ENCODE data around the gene JAGN1.

DNA sequence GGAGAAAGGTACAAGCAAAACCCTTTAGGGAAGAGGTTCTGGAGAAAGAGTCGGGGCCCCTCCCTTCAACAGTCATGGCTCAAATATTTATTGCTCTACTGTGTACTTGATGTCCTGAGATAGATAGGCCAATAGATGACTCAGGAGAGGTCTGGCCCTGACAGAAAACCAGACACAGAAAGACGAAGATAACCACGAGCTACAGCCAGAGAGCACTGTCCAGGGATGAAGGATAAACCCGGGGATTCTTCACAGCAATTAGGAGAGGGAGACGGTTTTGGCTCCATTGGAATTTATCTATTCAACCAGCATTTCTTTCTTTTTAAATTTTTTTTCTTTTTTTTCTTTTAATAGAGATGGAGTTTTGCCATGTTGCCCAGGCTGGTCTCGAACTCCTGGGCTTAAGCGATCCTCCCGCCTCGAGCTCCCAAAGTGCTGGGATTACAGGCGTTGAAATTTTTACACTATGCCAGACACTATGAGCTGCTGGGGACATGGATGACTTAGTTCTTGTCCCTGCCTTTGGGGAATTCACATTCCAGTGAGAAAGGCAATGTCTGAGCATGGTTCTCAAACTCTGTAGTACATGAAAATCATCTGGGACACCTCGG lies 5.8 kb upstream of the JAGN1 start:
- TF ChIP-seq, protein P1, sequence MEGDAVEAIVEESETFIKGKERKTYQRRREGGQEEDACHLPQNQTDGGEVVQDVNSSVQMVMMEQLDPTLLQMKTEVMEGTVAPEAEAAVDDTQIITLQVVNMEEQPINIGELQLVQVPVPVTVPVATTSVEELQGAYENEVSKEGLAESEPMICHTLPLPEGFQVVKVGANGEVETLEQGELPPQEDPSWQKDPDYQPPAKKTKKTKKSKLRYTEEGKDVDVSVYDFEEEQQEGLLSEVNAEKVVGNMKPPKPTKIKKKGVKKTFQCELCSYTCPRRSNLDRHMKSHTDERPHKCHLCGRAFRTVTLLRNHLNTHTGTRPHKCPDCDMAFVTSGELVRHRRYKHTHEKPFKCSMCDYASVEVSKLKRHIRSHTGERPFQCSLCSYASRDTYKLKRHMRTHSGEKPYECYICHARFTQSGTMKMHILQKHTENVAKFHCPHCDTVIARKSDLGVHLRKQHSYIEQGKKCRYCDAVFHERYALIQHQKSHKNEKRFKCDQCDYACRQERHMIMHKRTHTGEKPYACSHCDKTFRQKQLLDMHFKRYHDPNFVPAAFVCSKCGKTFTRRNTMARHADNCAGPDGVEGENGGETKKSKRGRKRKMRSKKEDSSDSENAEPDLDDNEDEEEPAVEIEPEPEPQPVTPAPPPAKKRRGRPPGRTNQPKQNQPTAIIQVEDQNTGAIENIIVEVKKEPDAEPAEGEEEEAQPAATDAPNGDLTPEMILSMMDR (conservative IDR thresholded peaks at IDR 0.05; ENCODE audit: low read depth, low read length), result no peak
- no peak for TF ChIP-seq EZH2phosphoT487 (IDR thresholded peaks at IDR 0.05; ENCODE audit: borderline replicate concordance, low read length)
- no peak for TF ChIP-seq EZH2 (IDR thresholded peaks at IDR 0.05; ENCODE audit: low read length, unreplicated experiment)

Measured in PC-3 (cell line).